Measurements from ENCODE around the gene ROCK2. TPM values are rescaled to one million over a fixed set of nuclear protein-coding genes. Genes with fewer than 3 reads are reported as not detected.
A peak's percentile ranks its signal among the peaks of the same experiment; 100 is the strongest.

Gene ROCK2
- total and polyA plus RNA-seq, 2 of the 13 experiments (the other 11 are each of a cell fraction or from before 2014, with no cell fraction given) = 38.1 to 119 TPM

DNA sequence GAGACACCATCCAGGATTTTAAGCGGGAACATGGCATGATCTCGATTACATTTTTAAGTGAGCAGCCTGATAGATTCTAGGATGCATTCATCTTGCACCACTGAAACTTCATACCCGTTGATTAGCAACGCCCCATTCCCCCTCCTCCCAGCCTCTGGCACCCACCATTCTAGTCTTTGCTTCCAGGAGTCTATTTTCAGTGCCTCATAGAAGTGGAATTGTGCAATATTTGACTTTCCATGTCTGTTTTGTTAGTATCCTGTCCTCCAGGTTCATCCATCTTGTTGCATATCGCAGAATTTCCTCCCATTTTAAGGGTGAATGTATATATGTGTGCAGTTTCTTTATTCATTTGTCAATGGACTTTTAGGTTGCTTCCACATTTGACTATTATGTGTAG is 210.1 kb downstream of the ROCK2 start (continued):
- no peak for TF ChIP-seq ZNF292 (CRISPR knock-in tag; IDR thresholded peaks at IDR 0.05; ENCODE audit: borderline replicate concordance, low read depth)
- TF ChIP-seq ZNF263 (CRISPR knock-in tag; IDR thresholded peaks at IDR 0.05) = peak; percentile 74
- TF ChIP-seq, protein P1, sequence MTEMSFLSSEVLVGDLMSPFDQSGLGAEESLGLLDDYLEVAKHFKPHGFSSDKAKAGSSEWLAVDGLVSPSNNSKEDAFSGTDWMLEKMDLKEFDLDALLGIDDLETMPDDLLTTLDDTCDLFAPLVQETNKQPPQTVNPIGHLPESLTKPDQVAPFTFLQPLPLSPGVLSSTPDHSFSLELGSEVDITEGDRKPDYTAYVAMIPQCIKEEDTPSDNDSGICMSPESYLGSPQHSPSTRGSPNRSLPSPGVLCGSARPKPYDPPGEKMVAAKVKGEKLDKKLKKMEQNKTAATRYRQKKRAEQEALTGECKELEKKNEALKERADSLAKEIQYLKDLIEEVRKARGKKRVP (CRISPR knock-in tag; IDR thresholded peaks at IDR 0.05) = peak in 1 of 2 experiments; percentile 44; a peak in 2 of 4 replicates
- TF ChIP-seq, protein P2, sequence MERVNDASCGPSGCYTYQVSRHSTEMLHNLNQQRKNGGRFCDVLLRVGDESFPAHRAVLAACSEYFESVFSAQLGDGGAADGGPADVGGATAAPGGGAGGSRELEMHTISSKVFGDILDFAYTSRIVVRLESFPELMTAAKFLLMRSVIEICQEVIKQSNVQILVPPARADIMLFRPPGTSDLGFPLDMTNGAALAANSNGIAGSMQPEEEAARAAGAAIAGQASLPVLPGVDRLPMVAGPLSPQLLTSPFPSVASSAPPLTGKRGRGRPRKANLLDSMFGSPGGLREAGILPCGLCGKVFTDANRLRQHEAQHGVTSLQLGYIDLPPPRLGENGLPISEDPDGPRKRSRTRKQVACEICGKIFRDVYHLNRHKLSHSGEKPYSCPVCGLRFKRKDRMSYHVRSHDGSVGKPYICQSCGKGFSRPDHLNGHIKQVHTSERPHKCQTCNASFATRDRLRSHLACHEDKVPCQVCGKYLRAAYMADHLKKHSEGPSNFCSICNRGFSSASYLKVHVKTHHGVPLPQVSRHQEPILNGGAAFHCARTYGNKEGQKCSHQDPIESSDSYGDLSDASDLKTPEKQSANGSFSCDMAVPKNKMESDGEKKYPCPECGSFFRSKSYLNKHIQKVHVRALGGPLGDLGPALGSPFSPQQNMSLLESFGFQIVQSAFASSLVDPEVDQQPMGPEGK (CRISPR knock-in tag; IDR thresholded peaks at IDR 0.05) = 0 out of 2 replicates have a peak, but pooled peaks have one; percentile 42
- TF ChIP-seq CEBPG (CRISPR knock-in tag; IDR thresholded peaks at IDR 0.05) = peak; percentile 97
- TF ChIP-seq RBAK (CRISPR knock-in tag; IDR thresholded peaks at IDR 0.05) = peak; percentile 68; the same call in 1 of the 2 replicates
- no peak for TF ChIP-seq CREB1 (IDR thresholded peaks at IDR 0.05)
- TF ChIP-seq CREB1 (CRISPR knock-in tag; IDR thresholded peaks at IDR 0.05) = peak; percentile 50; the same call in 1 of the 2 replicates
- TF ChIP-seq, protein P3, sequence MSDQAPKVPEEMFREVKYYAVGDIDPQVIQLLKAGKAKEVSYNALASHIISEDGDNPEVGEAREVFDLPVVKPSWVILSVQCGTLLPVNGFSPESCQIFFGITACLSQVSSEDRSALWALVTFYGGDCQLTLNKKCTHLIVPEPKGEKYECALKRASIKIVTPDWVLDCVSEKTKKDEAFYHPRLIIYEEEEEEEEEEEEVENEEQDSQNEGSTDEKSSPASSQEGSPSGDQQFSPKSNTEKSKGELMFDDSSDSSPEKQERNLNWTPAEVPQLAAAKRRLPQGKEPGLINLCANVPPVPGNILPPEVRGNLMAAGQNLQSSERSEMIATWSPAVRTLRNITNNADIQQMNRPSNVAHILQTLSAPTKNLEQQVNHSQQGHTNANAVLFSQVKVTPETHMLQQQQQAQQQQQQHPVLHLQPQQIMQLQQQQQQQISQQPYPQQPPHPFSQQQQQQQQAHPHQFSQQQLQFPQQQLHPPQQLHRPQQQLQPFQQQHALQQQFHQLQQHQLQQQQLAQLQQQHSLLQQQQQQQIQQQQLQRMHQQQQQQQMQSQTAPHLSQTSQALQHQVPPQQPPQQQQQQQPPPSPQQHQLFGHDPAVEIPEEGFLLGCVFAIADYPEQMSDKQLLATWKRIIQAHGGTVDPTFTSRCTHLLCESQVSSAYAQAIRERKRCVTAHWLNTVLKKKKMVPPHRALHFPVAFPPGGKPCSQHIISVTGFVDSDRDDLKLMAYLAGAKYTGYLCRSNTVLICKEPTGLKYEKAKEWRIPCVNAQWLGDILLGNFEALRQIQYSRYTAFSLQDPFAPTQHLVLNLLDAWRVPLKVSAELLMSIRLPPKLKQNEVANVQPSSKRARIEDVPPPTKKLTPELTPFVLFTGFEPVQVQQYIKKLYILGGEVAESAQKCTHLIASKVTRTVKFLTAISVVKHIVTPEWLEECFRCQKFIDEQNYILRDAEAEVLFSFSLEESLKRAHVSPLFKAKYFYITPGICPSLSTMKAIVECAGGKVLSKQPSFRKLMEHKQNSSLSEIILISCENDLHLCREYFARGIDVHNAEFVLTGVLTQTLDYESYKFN (CRISPR knock-in tag; conservative IDR thresholded peaks at IDR 0.05) = 0 out of 2 replicates have a peak, but pooled peaks have one; percentile 24
- 0 out of 2 replicates have a peak, but pooled peaks have one; percentile 34 for TF ChIP-seq SMAD3 (CRISPR knock-in tag; IDR thresholded peaks at IDR 0.05)
- TF ChIP-seq, protein P4, sequence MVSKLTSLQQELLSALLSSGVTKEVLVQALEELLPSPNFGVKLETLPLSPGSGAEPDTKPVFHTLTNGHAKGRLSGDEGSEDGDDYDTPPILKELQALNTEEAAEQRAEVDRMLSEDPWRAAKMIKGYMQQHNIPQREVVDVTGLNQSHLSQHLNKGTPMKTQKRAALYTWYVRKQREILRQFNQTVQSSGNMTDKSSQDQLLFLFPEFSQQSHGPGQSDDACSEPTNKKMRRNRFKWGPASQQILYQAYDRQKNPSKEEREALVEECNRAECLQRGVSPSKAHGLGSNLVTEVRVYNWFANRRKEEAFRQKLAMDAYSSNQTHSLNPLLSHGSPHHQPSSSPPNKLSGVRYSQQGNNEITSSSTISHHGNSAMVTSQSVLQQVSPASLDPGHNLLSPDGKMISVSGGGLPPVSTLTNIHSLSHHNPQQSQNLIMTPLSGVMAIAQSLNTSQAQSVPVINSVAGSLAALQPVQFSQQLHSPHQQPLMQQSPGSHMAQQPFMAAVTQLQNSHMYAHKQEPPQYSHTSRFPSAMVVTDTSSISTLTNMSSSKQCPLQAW (CRISPR knock-in tag; IDR thresholded peaks at IDR 0.05) = no peak
- TF ChIP-seq TBX2 (CRISPR knock-in tag; IDR thresholded peaks at IDR 0.05; ENCODE audit: borderline replicate concordance) = 0 out of 2 replicates have a peak, but pooled peaks have one; percentile 28
- TF ChIP-seq MIER3 (CRISPR knock-in tag; IDR thresholded peaks at IDR 0.05; ENCODE audit: borderline replicate concordance) = peak; percentile 34; the same call in 1 of the 2 replicates
- TF ChIP-seq, protein P5, sequence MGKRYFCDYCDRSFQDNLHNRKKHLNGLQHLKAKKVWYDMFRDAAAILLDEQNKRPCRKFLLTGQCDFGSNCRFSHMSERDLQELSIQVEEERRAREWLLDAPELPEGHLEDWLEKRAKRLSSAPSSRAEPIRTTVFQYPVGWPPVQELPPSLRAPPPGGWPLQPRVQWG (CRISPR knock-in tag; IDR thresholded peaks at IDR 0.05; ENCODE audit: borderline replicate concordance, low read depth) = no peak
- peak; percentile 61; the same call in 1 of the 2 replicates for TF ChIP-seq GATAD2A (CRISPR knock-in tag; IDR thresholded peaks at IDR 0.05)
- no peak for TF ChIP-seq DR1 (CRISPR knock-in tag; IDR thresholded peaks at IDR 0.05)
- TF ChIP-seq SIN3A (IDR thresholded peaks at IDR 0.05; ENCODE audit: borderline replicate concordance, low read depth, low read length) = 0 out of 2 replicates have a peak, but pooled peaks have one; percentile 18
- TF ChIP-seq RARA (CRISPR knock-in tag; IDR thresholded peaks at IDR 0.05) = 0 out of 2 replicates have a peak, but pooled peaks have one; percentile 10
- no peak for TF ChIP-seq NR2C2 (CRISPR knock-in tag; IDR thresholded peaks at IDR 0.05; ENCODE audit: borderline replicate concordance)
- no peak for TF ChIP-seq BRCA1 (CRISPR knock-in tag; IDR thresholded peaks at IDR 0.05)

All from HepG2 (cell line).